GM19043 (cell line): ENCODE measurements around the gene RNF135.
"Not testable (repeated sequence)": the region's sequence is repeated elsewhere in the genome, so short reads cannot be mapped to it uniquely, and the experiment has no call there.

Experiments used
- ATAC-seq: cut with Tn5 transposase; IDR thresholded peaks from one replicate; pipeline ENCODE4 v1.9.1; 2021; ENCODE audit warnings: low read depth; ENCODE audit not compliant: unreplicated experiment

RNF135 gene, protein sequence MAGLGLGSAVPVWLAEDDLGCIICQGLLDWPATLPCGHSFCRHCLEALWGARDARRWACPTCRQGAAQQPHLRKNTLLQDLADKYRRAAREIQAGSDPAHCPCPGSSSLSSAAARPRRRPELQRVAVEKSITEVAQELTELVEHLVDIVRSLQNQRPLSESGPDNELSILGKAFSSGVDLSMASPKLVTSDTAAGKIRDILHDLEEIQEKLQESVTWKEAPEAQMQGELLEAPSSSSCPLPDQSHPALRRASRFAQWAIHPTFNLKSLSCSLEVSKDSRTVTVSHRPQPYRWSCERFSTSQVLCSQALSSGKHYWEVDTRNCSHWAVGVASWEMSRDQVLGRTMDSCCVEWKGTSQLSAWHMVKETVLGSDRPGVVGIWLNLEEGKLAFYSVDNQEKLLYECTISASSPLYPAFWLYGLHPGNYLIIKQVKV

DNA sequence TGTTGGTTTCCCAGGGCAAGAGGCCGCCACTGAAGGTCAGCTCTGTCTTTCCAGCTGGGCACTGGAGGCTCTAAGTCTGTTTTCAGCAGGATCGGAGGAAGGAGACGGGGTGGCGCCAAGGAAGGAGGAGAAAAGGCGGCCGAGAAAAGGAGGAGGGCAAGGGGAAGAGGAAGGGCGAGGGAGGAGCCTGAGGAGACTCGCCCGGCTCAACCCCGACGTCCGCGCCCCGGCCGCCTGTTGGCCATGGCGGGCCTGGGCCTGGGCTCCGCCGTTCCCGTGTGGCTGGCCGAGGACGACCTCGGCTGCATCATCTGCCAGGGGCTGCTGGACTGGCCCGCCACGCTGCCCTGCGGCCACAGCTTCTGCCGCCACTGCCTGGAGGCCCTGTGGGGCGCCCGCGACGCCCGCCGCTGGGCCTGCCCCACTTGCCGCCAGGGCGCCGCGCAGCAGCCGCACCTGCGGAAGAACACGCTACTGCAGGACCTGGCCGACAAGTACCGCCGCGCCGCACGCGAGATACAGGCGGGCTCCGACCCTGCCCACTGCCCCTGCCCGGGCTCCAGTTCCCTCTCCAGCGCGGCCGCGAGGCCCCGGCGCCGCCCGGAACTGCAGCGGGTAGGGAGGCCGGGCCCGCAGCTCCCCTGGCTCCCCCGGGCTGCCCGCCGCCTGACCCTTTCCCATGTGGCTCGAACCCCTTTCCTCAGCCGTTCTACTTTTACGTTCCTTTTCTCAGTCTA, at the start of gene RNF135:
TSS of gene RNF135 (plus strand) at position 209 of the 737 bp plus-strand sequence. CDS start at position 244, 35 bp downstream.
- no peak for ATAC-seq

DNA sequence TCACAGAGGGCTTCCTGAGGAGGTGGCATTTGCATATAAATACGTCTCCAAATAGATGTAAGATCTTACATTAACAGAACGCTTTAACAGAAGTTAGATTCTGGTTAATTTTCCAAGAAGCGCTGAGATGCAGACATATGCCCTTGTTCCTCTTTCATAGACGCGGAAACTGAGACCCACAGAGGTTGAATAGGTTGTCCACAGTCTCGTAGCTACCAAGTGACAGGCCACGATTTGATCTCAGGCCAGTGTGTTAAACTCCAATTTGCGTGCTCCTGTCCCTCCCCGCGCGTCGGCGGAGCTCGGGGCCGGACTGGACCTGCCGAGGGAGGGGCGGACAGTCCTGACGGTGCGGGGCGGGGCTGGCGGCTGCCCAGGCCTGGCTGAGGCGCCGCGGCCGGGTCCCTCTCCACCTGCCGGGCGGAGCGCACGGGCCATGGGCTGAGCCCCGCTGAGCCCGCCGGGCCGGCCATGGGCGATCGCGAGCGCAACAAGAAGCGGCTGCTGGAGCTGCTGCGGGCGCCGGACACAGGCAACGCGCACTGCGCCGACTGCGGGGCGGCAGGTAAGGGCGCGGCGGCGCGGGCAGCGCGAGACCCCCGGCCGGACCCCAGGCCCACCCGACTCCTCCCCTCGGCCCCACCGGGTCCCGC, 49.2 kb upstream of the RNF135 start, which contains the start of gene ADAP2:
TSS of gene ADAP2 (plus strand) at position 402 of the 653 bp plus-strand sequence. CDS start at position 472, 70 bp downstream.
- no peak for ATAC-seq

DNA sequence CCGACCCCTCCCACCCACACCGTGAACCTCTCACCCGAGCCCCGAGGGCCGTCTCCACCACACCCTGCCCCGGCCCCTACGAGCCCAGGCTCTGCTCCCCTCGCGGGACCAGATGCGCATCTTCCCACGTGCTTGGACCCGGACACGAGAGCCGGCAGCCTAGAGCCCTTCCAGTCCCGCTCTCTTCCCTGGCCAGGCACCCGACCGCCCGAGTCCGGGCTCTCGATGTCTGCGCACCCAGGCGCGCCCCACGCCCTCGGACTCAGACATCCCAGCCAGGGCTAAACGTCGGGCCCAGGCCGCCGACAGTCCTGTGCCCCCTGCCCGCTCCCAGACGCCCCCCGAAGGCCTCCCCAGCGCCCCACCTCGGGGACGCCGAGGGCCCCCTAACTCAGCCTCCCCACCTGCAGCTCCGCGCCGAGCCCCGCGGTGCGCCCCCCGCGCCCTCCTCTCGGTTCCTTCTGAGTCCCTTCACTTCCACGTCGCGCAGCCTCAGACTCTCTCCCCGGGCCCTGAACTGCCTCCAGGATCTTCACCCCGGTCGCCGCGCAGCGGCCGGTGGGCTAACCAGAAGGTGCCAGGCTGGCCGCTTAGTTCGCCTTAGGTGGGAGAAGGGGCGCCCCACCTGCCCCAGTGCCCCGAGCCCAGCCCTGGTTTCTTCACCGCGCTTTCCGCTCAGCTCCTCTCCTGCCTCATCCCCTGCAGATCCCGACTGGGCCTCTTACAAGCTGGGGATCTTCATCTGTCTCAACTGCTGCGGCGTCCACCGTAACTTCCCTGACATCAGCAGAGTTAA, 48.4 kb upstream of the RNF135 start:
- no peak for ATAC-seq

DNA sequence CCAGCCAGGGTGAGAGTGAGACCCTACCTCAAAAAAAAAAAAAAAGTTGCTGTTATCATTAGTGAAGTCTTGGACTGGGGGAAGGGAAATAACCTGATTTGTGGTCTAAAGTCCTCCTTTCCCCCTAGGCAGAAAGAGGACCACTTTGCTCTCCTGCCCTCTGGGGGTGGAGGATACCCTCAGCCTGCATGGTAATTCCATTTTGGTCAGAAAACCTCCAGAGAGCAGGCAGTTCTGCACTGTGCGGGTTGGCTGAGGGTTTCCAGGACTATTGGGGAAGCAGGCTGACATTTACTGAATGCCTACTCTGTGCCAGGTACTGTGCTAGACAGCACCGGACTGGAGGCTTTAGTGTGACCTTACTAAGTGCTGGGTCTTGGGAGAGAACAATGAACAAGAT, 46.5 kb upstream of the RNF135 start:
- ATAC-seq: no peak

DNA sequence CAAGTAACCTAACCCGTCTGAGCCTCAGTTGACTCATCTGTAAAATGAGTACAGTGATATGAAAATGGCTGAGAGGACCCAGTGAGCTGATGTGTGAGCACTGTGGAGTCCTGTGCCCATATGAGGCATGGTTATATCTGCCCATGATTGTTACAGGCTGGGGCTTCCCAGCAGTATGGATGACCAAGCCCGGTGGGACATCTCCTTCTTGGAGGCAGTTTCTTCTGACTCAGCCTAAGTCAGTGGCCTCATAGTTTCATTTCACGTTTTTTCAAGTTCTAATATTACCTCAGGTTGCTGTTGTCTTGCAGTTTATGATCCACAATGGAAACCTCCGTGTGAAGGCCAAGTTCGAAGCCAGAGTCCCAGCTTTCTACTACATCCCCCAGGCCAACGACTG, 44.3 kb upstream of the RNF135 start:
- no peak for ATAC-seq

DNA sequence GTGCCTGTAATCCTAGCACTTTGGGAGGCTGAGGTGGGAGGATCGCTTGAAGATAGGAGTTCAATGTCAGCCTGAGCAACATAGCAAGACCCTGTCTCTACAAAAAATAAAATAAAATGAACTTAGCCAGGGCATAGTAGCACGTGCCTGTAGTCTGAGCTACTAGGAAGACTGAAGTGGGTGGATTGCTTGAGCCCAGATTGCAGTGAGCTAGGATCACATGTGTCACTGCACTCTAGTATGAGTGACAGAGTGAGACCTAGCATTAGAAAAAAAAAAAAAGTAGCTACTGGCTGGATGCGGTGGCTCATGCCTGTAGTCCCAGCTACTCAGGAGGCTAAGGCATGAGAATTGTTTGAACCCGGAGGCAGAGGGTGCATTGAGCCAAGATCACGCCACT, 43.1 kb upstream of the RNF135 start:
- ATAC-seq: no peak

DNA sequence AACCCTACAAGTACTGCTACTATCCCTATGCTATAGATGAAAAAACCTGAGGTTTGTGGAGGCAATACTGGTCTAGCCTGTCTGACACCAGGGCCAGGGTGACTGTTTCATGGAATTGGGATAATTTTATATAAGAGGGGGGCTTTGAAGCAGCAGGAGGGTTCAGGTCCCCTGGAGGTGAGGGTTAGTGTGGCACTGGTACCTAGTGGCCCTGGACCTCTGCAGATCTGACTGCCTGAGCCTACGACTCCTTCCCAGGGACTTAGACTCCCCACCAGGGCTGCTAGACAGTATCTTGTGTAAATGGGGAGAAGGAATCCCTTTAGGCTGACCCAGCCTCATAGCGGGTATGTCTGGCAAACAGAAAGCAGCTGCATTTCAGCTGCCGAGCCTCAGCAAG, 42.3 kb upstream of the RNF135 start:
- no peak for ATAC-seq

DNA sequence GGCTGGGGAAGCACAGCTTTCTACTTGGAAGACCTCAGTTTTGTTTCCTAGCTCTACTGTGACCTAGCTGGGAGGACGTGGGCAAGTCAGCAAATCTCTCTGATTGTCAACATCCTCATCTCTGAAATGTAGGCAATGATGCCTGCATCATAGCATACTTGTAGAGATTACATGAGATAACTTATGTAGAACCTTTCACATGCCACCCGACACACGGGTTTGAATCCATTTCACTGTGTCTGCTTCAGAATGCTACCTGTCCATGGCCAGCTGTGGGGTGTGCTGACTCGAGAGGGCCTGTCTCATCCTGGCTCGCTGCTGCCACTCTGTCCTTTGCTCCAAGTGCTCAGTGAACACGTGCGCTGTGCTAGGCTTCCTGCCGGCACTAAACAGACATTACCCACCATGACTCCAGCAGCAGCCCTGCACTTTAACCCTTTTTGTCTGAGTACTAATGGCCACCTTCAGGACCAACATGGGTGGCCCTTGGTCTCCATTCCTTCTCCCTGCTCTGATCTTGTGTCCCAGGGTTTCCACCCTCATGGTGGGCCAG, 41.7 kb upstream of the RNF135 start:
- ATAC-seq: no peak

DNA sequence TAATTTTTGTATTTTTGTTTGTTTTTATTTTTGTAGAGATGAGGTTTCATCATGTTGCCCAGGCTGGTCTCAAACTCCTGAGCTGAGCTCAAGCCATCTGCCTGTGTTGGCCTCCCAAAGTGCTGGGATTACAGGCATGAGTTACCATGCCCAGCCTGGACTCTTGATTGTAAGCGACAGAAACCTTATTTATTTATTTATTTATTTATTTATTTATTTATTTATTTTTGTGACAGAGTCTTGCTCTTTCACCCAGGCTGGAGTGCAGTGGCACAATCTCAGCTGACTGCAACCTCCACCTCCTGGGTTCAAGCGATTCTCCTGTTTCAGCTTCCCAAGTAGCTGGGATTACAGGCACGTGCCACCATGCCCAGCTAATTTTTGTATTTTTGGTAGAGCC, 41.0 kb upstream of the RNF135 start:
- not testable (repeated sequence) for ATAC-seq

DNA sequence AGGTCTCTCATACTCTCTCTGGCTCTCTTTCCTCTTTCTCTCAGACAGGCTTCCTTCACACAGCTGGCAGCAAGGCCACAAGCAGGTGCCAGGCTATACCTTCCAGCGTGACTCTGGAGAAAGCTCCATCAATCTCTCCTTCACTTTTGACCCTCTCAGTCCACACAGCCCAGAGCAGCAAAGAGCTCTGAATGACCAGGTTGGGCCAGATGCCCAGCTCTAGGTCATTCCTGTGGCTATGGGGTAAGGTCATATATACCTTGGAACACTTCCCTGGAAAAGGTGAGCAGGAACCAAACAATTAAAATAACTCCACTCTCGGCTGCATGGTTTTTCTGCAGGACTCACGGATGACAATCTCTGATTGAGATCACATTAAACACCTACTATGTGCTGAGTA, 40.3 kb upstream of the RNF135 start:
- ATAC-seq: no peak

DNA sequence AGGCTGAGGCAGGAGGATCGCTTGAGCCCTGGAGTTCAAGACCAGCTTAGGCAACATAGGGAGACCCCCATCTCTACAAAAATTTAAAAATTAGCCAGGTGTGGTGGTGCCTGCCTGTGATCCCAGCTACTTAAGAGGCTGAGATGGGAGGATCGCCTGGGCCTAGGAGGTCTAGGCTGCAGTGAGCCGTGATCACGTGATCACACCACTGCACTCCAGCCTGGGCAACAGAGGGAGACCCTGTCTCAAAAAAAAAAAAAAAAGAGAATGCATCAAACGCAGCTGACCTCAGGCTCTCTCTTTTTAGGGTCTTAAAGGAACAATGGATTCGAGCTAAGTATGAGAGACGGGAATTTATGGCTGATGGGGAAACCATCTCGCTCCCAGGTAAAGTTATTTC, 39.3 kb upstream of the RNF135 start:
- not testable (repeated sequence) for ATAC-seq

DNA sequence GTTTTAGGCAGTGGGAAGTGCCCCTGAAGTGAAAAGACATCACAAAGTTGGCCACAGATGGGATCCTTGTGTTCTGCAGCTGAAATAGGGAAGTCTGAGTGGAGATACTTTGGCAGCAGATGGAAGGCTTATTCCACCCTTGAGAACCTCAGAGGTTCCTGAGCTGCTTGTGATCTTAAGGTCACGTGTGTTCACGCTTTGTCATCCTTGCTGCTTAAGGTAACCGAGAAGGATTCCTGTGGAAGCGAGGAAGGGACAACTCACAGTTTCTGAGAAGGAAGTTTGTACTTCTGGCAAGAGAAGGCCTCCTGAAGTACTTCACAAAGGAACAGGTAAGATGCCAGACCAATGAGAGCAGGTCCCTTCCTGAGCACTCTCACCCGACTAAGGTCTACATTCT, 36.9 kb upstream of the RNF135 start:
- ATAC-seq: no peak

DNA sequence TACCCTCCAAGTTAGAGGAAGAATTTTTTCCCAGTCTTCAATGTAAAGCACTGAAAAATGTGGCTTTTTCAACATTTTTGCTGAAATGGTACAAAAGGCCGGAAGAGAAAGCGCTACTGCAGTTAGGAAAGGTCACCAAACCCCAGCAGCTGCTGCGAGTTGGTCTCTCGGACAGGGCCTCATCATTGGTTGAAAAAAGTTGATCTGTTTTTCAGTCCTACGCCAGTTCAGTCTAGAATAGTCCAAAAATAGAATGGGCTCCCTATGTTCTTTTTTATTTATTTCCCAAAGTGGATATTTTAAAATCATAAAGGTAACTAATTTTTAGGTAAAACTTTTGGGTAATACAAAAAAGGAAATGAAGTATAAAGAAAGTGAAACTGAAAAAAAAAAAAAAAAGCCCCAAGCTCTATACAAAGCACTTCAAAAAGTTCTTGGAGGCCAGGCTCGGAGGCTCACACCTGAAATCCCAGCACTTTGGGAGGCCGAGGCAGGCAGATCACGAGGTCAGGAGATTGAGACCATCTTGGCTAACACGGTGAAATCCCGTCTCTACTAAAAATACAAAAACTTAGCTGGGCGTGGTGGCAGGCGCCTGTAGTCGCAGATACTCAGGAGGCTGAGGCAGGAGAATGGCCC, 31.7 kb upstream of the RNF135 start:
- ATAC-seq: no peak

DNA sequence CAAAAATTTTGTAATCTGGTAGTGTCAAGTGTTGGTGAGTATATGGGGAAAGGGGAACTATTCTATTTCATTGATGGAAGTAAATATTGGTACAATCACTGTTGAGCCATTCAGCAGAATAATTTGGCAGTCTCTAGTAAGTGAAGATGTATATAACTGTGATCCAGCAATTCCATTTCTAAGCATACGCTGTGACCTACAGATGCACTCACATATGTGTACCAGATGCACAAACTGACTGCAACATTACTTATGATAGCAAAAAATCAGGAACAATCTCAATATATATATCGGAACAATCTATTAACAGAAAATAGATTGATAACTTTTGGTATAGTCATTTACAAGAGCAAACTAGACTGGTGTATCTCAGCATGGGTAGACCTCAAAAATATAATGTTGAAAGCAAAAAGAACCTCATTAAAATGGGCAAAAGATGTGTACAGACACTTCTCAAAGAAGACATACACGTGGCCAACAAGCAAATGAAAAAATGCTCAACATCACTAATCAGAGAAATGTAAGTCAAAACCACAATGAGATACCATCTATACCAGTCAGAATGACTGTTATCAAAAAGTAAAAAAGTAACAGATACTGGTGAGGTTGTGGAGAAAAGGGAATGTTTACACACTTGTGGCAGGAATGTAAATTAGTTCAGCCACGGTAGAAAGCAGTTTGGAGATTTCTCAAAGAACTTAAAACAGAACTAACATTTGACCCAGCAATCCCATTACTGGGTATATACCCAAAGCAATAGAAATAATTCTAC, 28.3 kb upstream of the RNF135 start:
- ATAC-seq: no peak

DNA sequence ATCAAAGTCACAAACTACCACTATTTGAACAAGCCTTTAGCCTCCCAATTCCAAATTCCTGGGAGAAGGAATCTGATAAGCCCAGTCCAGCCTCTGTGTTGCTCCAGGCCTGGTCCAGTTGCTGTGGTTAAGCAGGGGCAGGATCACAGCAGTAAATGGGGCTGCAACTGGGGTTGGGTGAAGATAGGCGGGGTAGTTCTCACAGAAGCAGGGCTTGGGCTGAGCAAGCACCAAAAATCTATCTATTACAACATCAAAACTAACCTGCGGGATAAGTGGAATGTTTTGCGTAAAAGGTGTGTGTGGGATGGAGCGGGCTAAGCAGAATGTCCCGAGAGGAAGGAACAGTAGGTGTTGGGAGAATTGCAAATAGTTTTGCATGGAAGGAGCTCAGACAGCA, 23.0 kb upstream of the RNF135 start:
- no peak for ATAC-seq

DNA sequence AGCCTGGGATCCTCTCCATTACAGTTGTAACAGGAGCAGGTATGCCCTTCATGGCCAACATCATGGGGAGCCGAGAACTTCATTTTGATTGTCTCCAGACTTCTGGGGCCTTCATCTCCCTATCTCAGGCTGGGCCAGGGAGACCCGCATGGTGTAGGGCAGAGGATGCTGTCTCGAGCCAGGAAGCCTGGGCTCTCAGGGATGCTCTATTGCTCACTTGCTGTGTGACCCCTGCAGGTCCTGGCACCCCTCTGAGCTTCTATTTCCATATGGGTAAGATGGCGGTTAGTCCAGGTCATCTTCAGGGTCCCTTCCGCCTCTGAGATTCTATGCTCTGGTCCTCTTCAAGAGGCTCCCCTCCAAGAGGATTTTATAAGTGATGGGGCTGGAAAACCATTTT, 20.6 kb upstream of the RNF135 start:
- no peak for ATAC-seq

DNA sequence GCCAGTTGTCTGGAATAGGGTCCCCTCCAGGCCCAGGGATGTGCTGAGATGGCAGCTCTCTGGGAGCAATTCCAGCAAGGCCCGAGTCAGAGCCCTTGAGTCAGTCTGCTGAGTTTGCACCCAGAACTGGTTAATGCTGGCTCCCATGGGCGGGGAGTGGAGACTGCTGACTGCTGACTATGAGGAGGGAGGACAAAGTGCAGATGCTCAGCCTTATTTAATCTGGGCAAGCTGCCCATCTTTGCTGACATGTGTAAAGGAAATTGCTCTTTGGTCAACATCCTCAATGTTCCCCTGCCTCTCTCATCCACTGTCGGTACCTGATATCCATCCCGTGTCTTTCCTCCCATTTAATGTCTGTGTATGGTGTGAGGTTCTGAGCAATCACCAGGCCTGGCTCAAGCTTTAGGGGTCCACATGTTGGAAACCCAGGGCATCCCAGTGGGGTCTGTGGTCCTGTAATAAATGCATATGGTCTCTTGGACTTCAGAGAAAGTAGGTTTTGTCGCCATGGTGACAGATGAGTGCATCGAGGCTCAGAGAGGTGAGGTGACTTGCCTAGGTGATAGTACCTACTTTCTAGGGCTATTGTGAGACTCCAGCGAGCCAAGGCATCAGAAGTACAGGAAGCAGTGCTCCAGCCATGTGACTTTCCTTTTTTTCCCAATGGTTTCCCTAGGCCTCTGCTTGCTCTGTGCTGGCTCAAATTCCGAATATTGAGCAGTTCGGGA, 20.0 kb upstream of the RNF135 start:
- ATAC-seq: no peak

DNA sequence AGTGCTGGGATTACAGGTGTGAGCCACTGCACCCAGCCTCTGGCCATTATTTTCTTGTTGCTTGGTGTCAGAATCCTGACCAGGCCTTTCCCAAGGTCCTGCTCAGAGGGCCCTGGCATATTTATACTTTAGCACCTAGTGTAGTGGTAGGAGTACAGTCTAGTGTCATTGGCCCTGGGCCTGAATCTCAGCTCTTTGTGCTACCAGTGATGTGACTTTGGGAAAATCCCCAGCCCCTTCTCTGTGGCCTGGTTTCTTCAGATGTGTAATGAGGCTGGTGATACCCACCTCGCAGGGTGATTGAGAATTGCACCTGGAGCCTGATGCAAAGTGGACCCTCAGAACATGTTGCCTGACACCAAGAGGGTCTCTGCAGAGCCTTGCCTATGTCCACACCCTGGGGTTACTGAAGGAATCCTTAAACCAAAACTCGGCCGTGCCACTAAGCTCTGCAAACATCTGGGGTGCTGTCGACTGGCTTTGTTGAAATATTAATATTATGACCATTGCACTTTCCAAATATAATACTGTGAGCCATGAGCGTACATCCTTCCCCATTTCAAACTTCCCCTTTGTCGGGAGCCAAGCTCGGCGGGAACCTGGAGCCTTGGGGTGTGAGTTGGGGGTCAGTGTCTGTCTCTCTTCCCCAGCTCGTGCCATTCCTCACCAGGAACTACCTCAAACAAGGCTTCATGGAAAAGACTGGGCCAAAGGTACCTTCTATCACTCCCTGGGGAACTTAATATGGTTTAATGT, 18.0 kb upstream of the RNF135 start:
- no peak for ATAC-seq
